ENCODE data around the gene ZG16.

Gene ZG16

GRCh38 chr16:29811170-29811895 is 33.3 kb downstream of the ZG16 start:
- DNase-seq: peak; percentile 48

DNA sequence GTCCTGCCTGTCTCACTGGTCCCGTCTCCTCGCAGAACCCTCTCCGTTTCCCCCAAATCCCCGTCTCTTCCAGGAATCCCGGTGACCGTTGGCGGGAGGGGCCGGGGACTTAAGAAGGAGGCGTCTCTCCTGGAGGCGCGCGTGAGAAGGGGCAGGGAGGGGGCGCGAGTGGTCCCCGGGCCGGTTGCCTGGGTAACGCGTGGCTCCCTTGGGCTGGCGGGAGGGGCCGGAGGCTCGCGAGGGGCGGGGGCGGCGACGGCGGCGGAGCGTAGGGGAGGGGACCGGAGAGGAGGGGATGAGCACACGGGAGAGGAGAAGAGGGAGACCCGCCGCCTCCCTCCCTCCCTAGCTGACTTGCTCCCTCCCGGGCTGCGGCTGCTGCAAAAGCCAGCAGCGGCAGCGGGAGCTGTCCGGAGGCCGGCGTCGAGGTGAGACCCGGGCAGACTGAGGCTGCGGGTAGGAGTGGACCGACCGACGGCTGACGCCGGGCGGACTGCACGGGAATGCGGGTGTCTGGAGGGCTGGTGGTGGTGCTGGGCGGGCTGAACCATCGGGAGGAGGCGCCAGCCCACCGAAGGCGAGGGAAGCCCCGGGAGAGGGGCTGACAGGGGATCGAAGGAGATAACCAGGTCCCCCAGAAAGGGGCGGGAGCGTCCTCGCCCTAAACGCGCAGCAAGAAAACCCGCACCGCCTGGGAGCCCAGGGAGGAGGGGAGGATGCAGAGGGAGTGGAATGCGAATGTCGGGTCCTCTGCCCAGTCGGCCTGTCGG is 34.0 kb downstream of the ZG16 start, which contains the start of gene PRRT2:
Gene PRRT2 (plus strand): TSS at position 298 of the 770 bp plus-strand sequence. CDS start 862 bp downstream, outside the sequence.
- DNase-seq: no peak

GRCh38 chr16:29812754-29813643 is 34.9 kb downstream of the ZG16 start:
- no peak for DNase-seq

DNA sequence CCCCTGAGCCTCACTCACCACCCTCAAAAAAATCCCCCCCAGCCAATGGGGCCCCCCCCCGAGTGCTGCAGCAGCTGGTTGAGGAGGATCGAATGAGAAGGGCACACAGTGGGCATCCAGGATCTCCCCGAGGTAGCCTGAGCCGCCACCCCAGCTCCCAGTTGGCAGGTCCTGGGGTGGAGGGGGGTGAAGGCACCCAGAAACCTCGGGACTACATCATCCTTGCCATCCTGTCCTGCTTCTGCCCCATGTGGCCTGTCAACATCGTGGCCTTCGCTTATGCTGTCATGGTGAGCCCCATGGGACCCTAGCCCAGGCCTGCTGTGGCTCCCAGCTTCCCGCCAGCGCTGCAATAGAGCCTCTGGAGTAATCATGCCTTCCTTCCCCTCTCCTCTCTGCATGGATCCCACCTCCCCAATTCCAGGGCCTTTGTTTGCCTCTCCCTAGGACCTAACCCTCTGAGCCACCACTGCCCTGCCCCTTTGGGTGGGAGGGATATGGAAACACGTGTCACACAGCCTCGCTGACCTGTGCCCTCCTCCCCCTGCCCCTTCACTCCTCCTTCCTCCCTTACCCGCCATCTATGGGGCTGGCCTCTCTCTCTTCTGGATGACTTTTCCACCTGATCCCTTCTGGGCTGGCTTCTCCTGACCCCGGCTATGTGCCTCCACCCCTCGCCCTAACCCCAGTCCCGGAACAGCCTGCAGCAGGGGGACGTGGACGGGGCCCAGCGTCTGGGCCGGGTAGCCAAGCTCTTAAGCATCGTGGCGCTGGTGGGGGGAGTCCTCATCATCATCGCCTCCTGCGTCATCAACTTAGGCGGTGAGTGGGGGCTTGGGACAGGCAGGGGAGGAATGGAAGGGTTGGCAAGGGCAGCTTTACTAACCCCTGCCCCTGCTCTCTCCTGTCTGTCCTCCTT is 35.8 kb downstream of the ZG16 start:
- no peak for DNase-seq

DNA sequence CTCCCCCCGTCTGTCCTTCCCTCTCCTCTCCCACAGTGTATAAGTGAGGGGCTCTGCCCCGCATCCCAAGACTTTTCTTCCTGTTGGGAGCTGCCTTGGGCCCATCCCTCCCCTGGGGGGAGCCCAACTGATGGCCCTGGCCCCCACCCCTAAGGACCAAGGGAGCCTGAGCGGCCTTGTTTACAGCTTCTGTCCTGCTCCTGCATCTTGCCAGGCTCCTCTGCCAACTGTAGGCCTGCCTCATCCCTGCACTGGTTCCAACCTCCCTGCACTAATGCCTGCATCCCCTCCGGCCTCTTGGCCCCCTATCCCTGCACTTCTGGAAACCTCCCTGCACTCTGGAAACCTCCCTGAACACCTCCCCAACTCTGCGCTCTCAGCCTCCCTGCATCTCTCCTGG is 36.5 kb downstream of the ZG16 start:
- no peak for DNase-seq

GRCh38 chr16:29815032-29815721 is 37.1 kb downstream of the ZG16 start:
- no peak for DNase-seq

DNA sequence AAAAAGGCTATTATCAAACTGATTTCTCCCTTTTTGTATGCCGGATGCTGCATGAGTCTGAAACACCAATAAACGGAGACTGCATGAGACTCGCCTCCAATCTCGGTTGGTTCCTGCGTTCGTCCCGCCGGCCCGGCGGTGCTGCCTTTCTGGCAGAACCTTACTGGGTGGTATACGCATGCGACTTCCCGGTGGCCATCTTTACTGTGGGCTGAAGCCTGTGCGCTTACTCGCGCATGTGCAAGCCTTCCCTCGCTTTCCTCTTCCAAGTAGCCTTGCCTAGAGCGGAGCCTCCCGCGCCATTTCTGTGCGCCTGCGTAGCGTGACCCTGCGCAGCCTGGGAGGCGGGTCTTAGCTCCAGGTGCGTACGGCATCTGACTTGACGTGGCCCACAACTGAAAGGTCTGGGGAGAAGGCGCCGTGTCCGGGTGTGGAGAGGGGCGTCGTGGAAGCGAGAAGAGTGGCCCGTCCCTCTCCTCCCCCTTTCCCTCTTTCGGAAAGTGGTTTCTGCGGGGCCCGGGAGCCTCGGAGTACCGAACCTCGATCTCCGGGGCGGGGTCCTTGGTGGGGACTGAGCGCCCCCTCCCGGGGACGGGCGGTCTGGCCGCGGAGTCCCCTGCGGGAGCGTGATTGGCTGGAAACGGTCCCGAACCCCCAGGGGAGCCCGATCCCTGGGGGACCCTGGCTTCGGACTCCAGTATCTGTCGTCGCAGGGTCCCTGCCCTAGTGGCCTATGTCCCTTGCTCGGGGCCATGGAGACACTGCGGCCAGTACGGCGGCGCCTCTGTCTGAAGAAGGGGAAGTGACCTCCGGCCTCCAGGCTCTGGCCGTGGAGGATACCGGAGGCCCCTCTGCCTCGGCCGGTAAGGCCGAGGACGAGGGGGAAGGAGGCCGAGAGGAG is 38.0 kb downstream of the ZG16 start, which contains the start of gene PAGR1:
Gene PAGR1 (plus strand): TSS at position 360 of the 901 bp plus-strand sequence. CDS start 374 bp downstream, at position 734.
- peak; percentile 90 for DNase-seq

DNA sequence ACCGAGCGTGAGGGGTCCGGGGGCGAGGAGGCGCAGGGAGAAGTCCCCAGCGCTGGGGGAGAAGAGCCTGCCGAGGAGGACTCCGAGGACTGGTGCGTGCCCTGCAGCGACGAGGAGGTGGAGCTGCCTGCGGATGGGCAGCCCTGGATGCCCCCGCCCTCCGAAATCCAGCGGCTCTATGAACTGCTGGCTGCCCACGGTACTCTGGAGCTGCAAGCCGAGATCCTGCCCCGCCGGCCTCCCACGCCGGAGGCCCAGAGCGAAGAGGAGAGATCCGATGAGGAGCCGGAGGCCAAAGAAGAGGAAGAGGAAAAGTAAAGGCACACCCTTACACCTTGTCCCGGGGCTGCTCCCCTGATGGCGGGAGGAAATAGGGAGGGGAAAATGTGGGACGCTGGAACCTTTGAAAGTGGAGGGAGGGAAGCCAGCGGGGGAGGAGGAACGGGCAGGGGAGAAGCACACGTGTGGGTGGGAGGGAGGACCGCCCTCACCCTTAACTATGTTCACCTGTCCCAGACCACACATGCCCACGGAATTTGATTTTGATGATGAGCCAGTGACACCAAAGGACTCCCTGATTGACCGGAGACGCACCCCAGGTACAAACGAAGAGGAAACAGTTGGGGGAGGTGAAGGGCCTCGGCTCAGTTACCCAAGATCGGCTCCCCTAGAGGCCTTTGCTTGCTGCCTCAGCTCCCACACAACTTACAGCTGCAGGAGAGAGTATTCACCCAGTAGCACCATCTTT is 38.8 kb downstream of the ZG16 start:
- no peak for DNase-seq

DNA sequence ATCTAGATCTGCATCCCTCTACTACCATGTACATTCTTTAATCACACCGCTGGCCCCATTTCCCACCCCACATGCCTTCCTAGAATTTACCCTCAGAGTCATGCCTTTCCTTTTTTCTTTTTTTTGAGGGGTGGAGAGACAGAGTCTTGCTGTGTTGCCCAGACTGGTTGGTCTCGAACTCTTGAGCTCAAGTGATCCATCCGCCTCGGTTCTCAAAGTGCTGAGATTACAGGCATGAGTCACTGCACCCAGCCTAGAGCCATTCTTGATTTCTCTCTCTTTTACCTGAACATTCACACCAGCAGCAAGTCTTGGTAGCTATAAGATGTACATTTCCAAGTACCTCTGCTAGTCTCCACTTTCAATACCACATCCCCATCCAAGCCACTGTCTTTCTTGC is 40.0 kb downstream of the ZG16 start:
- DNase-seq: no peak

GRCh38 chr16:29819506-29819905 is 41.5 kb downstream of the ZG16 start:
- DNase-seq: no peak

DNA sequence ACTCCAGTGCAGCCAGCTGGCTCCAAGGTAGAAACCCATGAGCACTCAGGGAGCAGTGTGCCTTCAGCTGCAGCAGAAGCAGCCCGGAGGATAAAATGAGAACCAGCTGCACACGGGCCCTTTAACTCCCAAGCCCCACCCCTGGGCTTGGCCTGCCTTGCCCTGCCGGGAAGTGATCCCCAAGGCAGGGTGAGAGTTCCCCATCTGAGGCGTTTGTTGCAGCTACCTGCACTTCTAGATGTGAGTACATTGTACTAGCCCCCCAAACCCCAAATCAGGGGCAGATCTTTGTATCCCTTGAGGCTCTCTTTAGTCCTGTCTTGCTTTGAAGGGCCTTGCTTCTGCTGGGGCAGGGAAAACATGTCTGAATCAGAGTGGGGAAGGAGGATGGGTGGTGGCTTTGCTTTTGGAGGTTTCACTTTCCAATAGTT is 42.2 kb downstream of the ZG16 start, which contains the start of gene MVP:
Gene MVP (plus strand): TSS at position 192 of the 431 bp plus-strand sequence. CDS start 10,088 bp downstream, outside the sequence.
- DNase-seq: no peak

DNA sequence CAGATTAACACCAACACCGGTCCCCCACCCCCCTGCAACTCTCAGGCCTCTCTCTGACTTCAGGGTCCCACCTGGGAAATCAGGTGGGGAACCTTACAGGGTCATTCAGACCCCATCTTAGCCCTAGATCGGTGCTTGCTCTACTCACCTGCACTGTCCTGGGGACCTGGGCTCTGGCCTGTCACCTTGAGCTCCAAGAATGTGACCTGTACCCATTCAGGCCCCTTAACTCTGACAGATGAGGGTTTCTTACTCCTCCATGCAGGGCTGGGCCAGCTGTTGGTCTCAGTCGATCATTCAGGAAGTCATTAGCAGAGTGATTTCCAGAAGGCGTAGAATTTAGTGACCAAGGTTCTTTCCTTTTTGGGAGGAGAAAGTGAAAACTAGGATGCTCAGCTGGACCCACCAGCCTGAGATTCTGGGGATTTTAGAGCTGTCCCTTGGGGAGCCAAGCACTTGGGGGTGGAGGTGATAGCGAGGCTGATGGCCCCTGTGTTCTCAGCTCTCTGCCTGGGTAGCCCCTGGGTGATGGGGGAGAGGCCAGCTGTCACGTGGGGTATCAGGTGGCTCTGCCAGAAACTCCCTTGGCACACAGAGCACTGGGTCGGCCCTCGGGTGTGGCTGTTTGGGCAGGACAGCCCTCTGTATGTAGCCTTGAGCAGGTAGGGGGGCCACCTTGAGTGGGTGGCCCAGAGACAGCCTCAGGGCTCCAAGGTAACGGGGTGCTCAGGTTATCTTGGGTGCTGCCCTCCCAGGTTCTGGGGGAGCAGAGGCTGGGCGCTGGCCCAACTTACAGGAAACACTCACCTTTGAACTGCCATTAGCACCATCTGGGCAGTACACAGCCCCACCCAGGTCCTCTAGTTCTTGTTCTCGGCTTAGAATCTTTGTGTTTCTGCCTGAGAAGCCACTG is 42.9 kb downstream of the ZG16 start:
- DNase-seq: no peak

DNA sequence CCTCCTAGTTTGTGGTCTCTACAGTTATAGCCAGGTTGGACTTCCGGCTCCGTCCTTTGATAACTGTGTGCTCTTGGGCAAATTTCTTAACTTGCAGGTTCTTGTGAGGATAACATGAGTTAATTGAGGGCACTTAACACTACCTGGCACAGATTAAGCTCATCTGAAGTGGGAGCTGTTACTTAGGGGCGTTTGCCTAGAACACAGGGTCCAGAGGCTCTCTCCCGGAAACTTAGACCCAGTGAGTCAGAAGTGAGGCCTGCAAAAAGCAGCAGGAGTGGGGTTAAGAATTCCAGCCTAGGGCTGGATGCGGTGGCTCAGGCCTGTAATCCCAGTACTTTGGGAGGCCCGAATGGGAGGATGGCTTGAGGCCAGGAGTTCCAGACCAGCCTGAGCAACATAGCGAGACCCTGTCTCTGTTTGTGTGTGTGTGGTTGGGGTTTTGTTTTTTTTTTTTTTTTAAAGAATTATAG is 43.6 kb downstream of the ZG16 start:
- DNase-seq: no peak

GRCh38 chr16:29824589-29825144 is 46.6 kb downstream of the ZG16 start:
- DNase-seq: no peak

DNA sequence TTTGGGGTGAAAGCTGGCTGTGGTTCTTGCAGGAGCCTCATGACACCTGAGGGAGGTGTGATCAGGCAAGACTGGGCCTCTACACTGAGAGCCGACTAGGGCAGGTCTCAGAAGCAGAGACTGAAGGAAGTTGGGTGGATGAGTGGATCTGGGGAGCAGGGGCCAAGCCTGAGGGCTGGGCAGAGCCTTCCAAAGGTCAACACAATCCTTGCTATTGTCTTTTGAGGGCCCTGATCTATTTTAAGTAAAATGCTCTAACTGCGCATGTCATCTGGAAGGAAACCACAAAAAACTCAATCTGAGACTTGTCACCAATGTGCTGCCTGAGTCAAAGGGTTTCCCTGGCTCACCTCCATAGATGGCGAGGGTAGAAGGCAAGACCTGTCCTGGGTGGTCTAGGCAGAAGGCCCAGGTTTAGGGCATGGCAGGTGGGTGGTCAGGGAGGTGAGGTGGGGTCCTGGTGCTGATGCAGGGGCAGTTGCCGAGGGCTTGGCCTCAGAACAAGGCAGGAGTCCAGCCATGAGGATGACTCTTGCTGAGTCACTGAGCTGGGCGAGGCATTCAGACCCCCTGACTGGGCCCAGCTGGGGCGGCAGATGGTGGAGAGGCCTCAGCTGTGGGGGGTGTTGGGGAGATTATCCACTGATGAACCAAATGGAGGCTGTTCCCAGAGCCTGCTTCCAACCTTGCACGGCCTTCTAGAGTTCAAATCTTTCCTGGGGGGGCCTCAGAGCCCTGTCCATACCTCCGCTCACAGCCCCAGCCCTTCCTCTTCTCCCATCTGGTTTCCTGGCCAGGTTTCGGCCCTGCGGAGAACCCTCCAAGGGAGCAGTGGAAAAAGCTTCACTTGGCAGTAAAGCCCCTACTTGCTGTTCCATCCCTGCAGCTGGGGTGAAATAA is 47.3 kb downstream of the ZG16 start:
- DNase-seq: no peak

DNA sequence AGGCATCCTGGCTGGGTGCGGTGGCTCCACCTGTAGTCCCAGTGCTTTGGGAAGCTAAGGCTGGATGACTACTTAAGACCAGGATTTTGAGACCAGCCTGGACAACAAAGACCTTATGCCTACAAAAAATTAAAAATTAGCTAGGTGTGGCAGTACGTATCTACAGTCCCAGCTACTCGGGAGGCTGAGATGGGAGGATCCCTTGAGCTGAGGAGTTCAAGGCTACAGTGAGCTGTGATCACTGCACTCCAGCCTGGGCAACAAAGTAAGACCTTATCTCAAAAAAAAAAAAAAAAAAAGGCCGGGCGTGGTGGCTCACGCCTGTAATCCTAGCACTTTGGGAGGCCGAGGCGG is 48.3 kb downstream of the ZG16 start:
- DNase-seq: no peak

DNA sequence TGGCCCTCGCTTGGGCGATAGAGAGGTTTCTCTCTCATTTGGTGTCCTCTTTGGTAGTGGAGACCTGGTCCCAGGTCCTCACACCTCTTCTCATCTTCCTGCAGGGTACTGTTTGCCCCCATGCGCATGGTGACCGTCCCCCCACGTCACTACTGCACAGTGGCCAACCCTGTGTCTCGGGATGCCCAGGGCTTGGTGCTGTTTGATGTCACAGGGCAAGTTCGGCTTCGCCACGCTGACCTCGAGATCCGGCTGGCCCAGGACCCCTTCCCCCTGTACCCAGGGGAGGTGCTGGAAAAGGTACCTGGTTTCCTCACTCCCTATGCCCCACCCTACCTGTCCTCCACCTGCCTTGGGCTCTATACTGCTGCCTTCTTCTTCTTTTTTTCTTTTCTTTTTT is 52.7 kb downstream of the ZG16 start:
- no peak for DNase-seq

All from NCI-H1048 (cell line).